Stimulated activated CD8-positive, alpha-beta memory T cell treated with anti-CD3 and anti-CD28 coated beads, Interleukin-7, amount 100 ng/mL, for 48 hours (primary cell): ENCODE measurements around the gene HECW1.

Experiments used
- DNase-seq, 2 donors: peaks; one replicate each; pipeline ENCODE4 v3.0.0-alpha.2; 2020; ENCODE audit warnings: low read depth in 1 of 2; ENCODE audit errors: extremely low read depth in 1 of 2

The HECW1 gene

GRCh38 chr7:43405948-43406347 is 293.5 kb downstream of the HECW1 start:
- no peak for DNase-seq

DNA sequence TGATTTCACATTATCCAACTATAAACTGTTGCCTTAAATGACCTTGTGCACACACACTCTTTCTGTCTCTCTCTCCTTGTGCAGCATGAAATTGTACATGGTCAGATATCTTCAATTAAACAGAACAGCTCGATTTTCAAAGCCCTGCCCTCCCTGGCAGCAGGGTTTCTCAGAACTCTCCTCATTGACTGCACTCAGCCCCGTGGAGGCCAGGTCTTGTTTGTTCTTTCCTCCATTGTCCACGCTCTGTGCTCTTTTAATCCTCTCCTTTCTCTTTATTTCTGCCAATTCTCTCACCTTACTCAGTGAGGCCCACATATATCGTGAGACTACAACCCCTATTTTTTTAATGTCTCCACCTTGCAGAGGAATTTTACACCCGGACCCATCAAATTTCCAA is 294.5 kb downstream of the HECW1 start:
- no peak for DNase-seq

GRCh38 chr7:43408981-43409380 is 296.5 kb downstream of the HECW1 start:
- no peak for DNase-seq

DNA sequence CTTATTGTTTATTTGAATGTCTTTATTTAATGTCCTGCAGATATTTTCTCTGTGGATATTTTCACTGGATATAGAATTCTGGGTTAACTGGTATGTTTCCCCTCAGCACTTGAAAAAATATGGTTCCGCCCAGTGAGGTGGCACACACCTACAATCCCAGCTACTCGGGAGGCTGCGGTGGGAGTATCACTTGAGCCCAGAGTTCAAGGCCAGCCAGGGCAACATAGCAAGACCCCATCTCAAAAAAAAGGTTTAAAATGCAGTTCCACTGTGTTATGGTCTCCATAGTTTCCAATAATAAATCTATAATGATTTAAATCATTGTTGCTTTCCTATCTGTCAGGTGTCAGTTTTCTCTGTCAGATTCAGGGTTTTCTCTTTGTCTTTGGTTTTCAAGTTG is 305.0 kb downstream of the HECW1 start:
- no peak for DNase-seq

DNA sequence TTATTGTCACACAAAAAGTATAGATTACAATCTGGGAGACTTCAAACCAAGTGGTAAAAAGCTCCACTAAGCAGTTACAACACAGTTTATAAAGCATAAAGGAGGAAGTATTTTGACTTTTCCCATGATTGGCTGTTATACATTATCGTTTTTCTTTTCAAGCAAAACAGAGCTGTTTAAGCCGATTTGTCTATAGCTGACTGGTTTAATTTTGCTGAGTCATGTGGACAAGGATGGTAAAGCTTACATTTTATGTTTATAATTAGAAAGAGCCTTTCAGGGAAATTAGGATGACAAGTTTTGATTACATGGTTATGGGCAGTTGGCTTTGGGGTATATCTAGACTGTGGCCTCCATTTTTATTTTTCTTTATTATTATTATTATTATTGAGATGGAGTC is 318.0 kb downstream of the HECW1 start:
- no peak for DNase-seq

DNA sequence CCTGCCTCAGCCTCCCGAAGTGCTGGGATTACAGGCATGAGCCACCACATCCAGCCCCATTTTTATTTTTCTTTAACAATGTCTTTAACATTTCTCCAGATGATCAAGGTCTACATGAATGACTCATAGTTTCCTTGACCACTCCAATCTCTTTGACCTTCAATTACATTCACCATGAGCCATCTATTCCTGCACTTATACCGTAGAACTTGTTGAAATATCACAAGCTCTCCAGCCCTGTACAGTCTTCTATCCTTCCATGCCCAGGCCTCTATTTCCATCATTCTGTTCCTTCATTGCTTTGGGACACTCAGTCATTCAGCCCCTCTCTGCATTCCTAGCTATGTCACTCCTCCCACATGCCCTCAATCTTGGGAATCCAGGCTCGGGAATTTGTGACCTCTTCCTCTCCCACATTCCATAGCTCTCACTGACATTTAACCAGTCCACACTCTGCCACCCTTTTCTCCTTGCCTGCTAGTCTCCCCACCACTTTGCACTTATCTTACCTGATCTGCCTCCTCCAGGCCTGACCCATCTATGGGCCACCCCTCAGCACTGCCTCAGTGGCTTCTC is 318.7 kb downstream of the HECW1 start:
- no peak for DNase-seq

- DNase-seq: no peak
Observed at GRCh38 chr7:43433639-43434038, 321.2 kb downstream of the HECW1 start.

DNA sequence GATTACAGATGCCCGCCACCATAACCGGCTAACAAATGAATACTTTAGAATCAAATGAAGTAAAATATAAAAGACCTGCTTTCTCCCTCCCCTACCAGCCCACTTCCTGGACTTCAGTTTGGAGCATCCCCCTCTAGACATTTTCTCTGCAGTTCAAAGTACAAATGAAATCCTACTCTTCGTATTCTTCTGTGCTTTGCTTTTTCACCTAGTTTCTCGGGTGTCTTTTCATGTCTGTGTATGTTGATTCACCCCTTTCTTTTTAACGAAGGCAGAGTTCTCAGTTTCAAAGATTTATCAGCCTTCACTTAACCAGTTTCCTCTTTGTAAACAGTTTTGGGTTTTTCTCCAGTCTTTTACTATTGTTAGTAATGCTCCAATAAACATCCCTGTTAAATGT is 324.6 kb downstream of the HECW1 start:
- DNase-seq: no peak

DNA sequence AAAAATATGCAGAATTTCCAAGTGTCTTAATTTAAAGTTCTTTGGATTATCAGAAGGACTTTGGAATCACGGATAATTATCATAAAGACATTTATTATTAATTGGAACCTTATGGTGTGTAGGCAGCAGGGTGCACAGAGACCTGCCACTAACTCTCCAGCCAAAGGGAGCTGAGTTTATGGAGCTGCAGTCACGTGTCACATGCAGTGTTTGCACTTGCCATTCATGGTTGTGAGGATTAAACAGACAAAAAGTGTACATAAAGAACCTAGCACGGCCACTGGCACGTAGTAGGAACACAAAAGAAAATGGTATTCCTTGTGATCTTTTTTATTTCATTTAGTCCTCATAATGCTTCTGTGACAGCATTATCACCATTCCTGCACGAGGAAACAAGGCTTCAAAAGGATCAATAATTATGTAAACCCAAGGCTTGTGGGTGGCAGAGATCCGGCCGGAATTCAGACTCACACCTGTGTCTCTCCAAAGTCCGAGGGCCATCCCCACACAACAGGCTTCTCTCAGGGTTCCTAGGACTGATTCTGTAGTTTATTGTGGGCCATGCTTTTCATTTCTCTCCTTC is 326.5 kb downstream of the HECW1 start:
- no peak for DNase-seq

- peak; percentile 13 to 39 for DNase-seq
Observed at GRCh38 chr7:43439631-43440401, 327.4 kb downstream of the HECW1 start.

- DNase-seq: no peak
Observed at GRCh38 chr7:43441231-43442130, 329.0 kb downstream of the HECW1 start.

- no peak for DNase-seq
Observed at GRCh38 chr7:43443381-43443780, 330.9 kb downstream of the HECW1 start.

- no peak for DNase-seq
Observed at GRCh38 chr7:43444711-43445578, 332.5 kb downstream of the HECW1 start.

DNA sequence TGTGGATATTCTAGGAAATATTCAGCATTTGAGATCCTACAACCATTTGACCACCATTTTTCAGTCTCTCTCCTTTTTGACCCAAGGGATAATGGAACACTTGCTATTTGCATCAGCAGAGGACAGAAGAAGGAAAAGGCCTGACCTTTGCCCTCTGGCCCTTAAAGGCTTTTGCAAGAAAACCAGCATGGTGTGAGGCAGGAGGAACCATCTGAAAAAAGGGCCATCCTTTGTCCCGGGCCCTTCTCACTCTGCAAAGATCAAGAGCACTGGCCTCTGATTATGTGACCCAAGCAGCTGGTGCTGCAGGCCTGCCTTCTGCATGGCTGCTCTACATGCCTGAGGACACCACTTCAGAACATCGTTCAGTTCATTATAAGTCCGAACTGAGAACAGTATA is 337.1 kb downstream of the HECW1 start:
- DNase-seq: no peak

- no peak for DNase-seq
Observed at GRCh38 chr7:43450894-43451293, 338.4 kb downstream of the HECW1 start.

DNA sequence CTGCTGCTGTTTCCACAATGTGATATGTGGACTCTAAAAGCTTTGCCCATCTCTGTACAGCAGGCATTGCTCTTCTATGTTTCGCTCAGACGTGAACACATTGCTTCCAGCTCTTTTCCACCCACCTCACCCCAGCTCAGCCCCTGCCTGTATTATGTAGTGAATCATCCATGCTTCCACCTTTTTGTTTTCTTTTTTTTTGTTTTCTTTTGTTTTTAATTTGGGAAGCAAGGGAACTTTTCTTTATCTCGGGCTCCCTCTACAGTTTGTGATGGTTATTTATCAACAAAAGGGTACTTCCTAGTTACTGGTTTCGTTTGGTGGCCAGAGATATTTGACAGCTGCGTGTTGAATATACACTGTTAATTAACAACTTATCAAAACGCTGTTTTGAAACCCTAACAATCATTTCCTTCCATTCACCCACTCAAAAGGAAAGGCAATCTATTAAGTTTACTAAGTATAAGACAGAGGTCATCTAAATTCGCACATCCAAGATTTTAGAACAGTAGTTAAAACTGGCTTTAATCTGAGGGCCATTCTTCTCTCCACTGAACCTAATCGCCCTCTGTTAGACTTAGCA is 342.6 kb downstream of the HECW1 start:
- no peak for DNase-seq

DNA sequence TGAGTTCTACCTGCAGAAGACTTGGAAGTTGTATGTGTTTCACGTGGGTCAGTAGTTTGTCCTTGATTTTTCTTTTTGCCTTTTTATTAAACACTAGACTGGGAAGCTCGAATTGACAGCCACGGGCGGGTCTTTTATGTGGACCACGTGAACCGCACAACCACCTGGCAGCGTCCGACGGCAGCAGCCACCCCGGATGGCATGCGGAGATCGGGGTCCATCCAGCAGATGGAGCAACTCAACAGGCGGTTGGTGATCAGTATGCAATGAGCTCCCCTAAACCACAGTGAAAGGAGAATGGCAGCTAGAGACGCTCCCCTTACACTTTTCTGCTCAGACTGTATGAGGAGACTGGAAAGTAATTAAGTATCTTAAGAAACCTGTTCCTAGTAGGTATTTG is 343.8 kb downstream of the HECW1 start:
- no peak for DNase-seq

DNA sequence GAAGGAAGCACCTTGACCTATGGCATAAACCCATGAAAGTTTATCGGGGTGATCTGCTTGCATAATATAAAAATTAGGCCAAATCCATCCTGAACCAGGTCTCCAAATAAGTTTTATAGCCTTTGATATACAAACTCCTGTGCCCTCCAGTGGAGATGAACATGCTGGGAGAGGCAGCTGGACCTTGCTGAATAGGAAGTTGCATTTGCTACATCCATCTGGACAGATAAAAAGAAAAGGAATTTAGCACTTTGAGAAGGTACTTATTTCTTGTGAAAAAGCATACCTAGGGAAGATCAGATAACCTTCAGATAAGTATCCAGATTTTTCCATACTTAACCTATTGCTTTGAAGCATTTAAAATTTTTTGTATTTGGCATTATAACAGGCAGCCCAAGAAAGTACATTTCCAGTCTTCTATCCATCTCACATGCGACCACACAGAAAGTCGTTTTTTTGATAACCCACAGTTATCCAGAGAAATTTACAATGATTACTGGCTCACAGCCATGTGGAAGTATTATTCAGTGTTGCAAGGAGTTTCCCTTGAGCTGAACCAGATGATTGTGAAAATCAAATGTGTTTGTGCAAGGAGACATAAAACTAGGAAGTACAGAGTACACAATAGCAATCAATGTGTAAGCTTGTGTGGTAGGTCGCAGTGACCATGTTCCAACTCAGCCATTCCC is 346.0 kb downstream of the HECW1 start:
- no peak for DNase-seq

- no peak for DNase-seq
Observed at GRCh38 chr7:43459019-43459337, 346.5 kb downstream of the HECW1 start.
